ENCODE data around the gene GRIN1.

The GRIN1 gene

DNA sequence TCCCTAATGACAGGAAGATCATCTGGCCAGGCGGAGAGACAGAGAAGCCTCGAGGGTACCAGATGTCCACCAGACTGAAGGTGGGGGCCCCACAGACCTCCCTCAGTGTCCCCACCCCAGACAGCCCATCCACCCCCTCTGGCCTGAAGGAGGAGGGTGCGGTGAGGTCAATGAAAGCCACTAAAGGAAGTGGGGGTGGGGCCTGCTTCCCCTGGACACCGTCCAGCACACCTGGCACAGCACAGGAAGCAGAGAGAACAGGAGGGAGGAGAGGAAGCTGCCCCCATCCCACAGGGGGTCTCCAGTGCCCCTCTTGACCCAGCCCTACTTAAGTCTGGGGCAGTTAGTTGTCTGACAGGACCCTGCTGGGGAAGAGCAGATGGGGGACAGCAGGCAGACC lies 19.7 kb downstream of the GRIN1 start:
- in situ Hi-C loops (cut with MboI; ENCODE audit: low sequenced_read_pairs, unreplicated experiment): no loop called here
- DNase-seq (ENCODE audit: low spot score): no peak
- TF ChIP-seq, protein P1, sequence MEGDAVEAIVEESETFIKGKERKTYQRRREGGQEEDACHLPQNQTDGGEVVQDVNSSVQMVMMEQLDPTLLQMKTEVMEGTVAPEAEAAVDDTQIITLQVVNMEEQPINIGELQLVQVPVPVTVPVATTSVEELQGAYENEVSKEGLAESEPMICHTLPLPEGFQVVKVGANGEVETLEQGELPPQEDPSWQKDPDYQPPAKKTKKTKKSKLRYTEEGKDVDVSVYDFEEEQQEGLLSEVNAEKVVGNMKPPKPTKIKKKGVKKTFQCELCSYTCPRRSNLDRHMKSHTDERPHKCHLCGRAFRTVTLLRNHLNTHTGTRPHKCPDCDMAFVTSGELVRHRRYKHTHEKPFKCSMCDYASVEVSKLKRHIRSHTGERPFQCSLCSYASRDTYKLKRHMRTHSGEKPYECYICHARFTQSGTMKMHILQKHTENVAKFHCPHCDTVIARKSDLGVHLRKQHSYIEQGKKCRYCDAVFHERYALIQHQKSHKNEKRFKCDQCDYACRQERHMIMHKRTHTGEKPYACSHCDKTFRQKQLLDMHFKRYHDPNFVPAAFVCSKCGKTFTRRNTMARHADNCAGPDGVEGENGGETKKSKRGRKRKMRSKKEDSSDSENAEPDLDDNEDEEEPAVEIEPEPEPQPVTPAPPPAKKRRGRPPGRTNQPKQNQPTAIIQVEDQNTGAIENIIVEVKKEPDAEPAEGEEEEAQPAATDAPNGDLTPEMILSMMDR (IDR thresholded peaks at IDR 0.05; ENCODE audit: borderline replicate concordance, control extremely low read depth, extremely low read depth, insufficient read depth, missing control alignments): no peak

DNA sequence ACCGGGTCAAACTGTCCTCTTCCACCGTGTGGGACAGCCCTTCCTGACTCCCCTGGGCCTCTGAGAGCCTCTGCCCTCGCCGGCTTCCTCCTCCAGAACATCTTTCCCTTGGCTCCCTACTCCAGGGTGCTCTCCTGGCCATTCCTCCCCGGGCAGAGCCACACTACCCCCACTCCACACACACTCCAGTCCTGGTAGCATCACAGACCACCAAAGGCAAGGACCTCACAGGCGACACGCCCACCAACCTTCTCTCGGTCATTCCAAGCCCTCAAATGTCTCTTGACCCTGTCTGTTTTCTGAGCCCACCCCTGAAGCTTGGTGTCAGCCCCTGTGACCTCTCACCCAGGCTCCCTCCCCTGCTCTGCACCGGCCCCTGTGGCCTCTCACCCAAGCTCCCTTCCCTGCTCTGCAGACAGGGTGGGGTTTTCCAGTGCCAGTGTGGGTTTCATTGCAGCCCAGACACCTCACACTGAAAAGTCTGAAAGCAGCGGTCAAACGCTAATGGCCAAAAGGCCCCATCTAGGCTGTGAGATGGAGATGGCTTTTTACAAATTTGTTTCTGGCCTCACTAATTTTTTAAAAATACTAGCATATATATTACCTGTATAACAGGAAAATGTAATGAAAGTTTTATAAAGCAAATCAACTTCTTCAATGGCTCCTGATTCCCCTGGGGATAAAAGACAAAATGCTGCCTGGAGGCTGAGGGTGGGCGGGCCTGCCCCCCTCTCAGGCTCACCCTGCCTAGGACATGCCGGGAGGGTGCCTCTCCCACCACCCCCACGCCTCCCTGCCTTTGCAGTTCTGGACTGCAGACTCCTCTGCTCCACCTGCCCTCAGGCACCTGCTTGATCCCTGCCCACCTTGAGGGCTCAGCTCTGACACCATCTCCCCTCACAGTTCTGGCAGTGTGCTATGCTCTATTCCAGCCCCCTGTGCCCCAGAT lies 20.4 kb downstream of the GRIN1 start:
- in situ Hi-C loops (cut with MboI; ENCODE audit: low sequenced_read_pairs, unreplicated experiment): no loop called here
- TF ChIP-seq, protein P1 (IDR thresholded peaks at IDR 0.05; ENCODE audit: borderline replicate concordance, control extremely low read depth, extremely low read depth, insufficient read depth, missing control alignments): no peak
- DNase-seq (ENCODE audit: low spot score): no peak

DNA sequence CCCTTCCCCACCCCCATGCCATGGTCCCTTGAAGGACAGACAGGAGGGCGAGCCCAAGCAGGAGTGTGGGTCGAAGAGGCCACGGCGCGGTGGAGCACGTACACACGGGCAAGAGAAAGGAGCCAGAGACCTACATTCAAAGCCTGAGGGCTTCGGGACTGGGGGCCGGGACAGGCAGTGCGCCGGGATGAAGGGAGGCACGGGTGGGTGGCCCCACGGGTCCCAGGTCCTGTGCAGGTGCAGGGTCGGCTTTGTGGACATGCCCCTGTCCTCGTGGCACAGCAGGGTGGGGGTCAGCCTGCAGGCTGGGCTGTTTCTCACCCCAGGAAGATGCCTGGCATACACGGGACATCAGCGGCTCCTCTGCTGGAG lies 21.1 kb downstream of the GRIN1 start:
- TF ChIP-seq, protein P1 (IDR thresholded peaks at IDR 0.05; ENCODE audit: borderline replicate concordance, control extremely low read depth, extremely low read depth, insufficient read depth, missing control alignments): no peak

DNA sequence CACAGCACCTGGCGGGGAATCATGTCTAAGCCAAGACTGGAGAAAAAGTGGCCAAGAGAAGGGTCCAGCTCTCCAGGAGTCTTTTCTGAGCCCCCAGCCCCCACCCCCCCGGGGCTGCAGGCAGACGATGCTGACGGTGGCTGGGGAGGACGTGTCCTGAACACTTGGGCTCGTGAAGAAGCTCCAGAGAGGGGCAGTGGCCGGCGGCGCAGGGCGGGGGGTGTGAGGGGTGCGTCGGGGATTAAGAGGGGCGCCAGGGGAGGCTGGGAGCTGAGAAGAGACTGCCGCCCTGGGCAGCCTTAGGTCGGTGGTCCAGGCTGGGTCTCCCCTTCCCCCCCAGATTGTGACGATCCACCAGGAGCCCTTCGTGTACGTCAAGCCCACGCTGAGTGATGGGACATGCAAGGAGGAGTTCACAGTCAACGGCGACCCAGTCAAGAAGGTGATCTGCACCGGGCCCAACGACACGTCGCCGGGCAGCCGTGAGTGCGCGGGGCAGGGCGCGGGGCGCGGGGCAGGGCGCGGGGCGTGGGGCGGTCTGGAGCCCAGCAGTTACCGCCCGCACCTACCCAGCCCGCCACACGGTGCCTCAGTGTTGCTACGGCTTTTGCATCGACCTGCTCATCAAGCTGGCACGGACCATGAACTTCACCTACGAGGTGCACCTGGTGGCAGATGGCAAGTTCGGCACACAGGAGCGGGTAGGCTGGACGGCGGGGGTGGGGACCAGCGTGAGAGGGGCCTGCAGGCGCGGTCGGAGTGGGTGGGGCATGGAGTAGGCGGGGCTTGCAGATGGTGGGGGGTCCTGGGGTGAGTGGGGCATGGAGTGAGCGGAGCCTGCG lies 22.0 kb downstream of the GRIN1 start:
- TF ChIP-seq, protein P1 (IDR thresholded peaks at IDR 0.05; ENCODE audit: borderline replicate concordance, control extremely low read depth, extremely low read depth, insufficient read depth, missing control alignments): no peak

More for the DNA sequence above, 21.1 kb downstream of the GRIN1 start:
- in situ Hi-C loops (cut with MboI; ENCODE audit: low sequenced_read_pairs, unreplicated experiment): no loop called here
- no peak for DNase-seq (ENCODE audit: low spot score)

DNA sequence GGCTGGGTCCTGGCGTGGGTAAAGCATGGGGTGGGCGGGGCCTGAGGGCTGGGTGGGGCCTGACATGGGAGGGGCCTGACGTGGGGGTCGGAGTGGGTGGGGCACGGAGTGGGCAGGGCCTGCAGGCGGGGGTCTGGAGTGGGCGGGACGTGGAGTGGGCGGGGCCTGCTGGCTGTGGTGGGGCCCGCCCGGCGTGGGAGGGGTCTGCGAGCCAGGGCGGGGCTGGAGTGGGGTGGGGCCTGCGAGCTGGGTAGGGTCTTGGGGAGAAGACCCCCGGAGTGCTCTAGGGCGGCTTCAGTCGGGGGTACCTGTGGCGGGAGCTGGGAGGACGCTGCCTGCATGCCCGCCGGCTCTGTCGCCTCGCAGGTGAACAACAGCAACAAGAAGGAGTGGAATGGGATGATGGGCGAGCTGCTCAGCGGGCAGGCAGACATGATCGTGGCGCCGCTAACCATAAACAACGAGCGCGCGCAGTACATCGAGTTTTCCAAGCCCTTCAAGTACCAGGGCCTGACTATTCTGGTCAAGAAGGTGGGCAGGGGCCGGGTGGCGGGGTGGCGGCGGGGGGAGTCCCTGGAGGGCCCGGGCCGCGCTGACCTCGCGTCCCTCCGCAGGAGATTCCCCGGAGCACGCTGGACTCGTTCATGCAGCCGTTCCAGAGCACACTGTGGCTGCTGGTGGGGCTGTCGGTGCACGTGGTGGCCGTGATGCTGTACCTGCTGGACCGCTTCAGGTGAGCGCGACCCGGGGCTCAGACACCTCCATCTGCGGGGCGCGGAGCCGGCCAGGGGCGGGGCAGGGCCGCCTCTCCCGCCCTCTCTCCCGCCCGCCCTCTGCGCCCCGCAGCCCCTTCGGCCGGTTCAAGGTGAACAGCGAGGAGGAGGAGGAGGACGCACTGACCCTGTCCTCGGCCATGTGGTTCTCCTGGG lies 22.9 kb downstream of the GRIN1 start:
- TF ChIP-seq, protein P1 (IDR thresholded peaks at IDR 0.05; ENCODE audit: borderline replicate concordance, control extremely low read depth, extremely low read depth, insufficient read depth, missing control alignments): no peak
- no peak for DNase-seq (ENCODE audit: low spot score)
- in situ Hi-C loops (cut with MboI; ENCODE audit: low sequenced_read_pairs, unreplicated experiment): no loop called here

More for the DNA sequence above, 22.0 kb downstream of the GRIN1 start:
- in situ Hi-C loops (cut with MboI; ENCODE audit: low sequenced_read_pairs, unreplicated experiment): no loop called here
- no peak for DNase-seq (ENCODE audit: low spot score)
